Lower leg skin (tissue), 3 donors: ENCODE measurements around the gene CSNK1A1.

Source experiments
- POLR2A ChIP-seq, 2 donors: fragments of 450-650 bp; IDR thresholded peaks; one replicate each; pipeline ENCODE4 v1.6.1; 2016 to 2017; ENCODE audit warnings: antibody characterized with exemption in 2 of 2, mild to moderate bottlenecking in 1 of 2, moderate library complexity in 1 of 2
- TF ChIP-seq, protein P1 (sequence below), 3 donors: fragments of 450-650 bp; IDR thresholded peaks; one replicate each; pipeline ENCODE4 v1.5.1; 2016; ENCODE audit warnings: antibody characterized with exemption in 3 of 3, mild to moderate bottlenecking in 3 of 3, moderate library complexity in 2 of 3

DNA sequence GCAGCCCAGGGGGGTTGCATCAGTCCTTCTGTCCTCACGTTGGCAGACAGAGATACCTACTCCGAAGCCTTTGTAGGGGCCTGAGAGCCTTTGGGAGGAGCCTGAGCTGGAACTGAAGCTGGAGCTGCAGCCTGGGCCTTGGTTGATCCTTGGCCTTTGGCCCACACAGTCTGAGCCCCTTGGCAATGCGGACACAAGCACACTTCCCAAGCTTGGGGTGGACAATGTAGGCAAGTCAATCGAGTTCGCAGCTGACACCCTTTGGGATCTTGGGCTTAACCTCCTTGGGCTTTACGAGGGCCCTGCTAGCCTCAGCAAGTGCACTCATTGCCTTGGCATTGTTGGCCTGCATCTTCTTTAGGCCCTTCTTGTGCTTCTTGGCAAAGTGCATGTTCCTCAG is 5.9 kb downstream of the CSNK1A1 start:
- TF ChIP-seq, protein P1, sequence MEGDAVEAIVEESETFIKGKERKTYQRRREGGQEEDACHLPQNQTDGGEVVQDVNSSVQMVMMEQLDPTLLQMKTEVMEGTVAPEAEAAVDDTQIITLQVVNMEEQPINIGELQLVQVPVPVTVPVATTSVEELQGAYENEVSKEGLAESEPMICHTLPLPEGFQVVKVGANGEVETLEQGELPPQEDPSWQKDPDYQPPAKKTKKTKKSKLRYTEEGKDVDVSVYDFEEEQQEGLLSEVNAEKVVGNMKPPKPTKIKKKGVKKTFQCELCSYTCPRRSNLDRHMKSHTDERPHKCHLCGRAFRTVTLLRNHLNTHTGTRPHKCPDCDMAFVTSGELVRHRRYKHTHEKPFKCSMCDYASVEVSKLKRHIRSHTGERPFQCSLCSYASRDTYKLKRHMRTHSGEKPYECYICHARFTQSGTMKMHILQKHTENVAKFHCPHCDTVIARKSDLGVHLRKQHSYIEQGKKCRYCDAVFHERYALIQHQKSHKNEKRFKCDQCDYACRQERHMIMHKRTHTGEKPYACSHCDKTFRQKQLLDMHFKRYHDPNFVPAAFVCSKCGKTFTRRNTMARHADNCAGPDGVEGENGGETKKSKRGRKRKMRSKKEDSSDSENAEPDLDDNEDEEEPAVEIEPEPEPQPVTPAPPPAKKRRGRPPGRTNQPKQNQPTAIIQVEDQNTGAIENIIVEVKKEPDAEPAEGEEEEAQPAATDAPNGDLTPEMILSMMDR (IDR thresholded peaks at IDR 0.05) = no peak
- no peak for TF ChIP-seq POLR2A (IDR thresholded peaks at IDR 0.05)
